ENCODE measurements around the gene WNK2.
A peak's percentile ranks its signal among the peaks of the same experiment; 100 is the strongest.

WNK2 gene

DNA sequence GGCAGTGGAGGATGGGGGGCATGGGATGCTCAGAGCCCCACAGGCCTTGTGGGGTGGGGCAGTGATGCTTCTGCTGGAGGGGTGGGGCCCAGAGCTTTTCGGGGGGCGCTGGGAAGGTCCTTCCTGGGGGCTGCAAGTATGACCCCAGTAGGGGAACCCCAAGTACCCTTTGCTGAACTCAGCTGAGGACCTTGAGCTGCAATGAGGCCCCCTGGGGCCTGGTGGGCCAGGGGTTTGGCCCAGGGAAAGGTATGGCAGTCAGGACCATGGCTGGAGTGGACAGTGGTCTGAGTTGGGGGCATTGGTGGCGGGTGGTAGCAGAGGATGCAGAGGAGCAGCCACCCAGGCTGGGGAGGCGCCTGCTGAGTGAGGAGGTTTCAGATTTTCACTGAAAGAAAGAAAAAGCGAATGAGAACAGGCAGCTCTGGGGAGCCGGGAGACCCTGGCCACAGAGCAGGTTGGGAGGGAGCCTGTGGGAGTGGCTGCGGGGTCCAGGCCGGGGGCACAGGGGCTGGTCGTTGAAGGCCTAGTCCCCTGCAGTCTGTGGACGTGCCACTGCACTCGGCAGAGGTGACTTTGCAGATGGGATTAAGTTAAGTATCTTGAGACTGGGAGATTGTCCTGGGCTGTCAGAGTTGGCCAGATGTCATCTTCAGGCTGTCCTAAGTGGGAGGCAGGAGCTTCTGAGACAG is 19.2 kb downstream of the WNK2 start:
- DNase-seq = no peak

DNA sequence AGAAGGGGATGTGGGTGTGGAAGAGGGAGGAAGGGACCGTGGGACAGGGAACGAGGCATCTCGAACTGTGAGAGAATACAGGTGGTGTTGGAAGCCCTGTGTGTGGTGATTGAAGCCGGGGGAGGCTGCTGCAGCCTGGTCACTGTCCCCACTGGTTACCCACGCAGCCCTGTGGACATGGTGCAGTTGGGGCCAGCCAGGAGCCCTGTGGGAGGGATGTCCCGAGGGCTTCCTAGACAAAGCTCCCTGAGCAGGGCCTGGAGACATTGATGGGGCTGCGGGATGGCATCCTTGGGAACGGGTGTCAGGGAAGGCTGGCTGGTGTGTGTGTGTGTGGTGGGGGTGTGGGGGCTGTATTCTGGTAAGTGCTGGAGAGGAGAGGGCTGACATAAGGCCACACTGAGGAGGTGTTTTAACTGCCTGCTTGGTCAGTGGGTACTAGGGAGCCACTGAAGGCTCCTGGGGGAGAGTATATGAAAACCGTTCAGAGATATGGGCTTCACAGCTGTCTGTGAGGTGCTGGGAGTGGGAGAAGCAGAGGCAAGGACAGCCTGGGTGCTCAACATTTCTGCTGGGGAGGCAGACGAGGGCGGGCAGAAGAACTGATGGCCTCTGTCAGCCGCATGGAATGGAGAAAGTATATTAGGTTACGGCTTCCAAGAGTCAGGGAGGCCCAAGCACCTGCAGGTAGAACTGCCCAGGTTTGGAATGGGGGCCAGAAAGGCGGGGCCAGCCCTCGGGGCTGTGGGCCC is 20.0 kb downstream of the WNK2 start:
- DNase-seq = no peak

DNA sequence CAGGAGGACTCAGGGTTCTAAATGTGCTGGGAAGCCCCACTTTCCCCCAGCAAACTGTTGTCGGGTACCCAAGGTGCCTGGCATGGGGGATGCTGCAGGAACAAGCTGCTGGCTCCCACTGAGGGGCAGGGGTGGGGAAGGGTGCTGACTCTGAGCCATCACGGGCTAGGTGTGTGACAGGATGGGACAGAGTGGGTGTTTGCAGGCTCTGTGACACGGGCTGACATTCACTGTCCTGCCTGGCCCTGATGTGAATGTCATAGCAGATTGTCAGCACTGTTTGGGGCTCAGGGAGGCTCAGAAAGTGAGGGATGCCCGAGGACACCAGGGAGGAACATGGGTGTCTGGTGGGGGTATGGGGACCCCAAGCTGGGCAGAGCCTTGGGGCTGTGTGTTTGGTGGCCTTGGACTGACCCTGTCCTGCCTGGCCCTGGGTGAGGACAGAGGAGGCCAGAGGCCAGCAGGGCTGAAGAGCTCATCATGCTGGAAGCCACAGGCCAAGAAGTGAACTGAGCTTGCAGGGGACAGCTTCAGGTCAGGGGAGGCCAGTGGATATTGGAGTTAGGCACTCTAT is 20.6 kb downstream of the WNK2 start:
- no peak for DNase-seq

DNA sequence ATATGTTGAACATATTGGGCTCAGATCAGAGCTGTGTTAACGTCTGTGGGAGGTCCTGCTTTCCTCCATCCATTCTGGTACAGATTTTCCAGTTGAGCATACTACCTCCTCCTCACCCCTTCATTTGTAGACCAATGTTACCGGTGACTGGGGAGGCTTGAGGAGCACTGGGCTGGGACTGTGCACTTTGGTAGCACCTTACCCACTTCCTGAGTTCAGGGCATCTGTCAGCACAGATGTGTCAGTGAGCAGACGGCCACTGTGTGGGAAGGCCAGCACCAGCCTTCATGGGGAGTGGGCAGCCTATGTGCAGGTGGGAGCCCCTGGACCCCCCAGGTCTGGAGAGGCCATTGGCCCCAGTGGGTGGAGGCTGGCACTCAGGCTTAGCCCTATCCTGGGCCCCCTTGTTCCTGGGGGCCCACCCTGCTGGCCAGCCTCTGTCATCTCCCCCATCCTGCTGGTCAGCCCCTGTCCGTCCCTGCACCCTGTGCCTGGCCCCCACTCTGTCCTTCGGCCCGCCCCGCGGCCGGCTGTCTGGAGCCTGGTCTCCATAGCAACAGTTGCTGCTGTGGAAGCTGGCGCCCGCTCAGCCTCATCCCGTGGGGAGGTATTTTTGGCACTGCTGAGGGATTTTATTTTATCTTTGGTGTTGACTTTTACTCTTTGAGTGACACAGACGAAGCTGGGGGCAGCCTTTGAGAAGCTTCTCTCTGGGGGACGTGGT is 21.3 kb downstream of the WNK2 start:
- DNase-seq = no peak

DNA sequence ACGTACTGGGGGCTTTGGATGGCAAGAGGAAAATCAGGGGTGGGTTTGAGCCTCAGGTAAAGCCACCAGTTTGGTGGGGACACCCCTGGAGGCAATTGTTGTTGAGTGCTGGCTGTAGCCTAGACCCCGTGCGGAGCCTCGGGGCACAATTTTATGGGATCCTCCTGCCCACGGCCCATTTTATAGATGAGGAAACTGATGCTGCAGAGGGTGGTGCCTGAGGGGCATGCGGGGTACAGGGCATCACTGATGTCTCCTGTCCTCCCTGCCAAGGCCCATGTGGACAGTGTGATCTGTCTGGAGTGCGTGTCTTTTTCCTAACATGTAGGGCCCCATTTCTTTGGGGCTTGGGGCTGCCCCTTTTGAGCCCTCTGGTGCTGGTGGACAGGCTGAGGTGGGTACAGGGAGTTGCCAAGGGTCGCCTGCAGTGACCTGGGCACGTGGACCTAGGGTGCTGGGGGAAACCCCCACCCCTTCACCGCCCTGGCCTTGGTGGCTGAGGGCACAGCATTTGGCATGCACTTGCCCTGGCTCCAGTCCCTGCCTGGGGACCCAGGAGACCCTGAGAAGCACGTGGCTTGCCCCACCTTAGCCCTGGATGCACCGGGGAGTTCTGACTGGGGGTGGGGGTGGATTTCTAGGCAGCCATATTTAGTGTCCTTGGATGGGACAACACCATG is 22.1 kb downstream of the WNK2 start:
- no peak for DNase-seq

DNA sequence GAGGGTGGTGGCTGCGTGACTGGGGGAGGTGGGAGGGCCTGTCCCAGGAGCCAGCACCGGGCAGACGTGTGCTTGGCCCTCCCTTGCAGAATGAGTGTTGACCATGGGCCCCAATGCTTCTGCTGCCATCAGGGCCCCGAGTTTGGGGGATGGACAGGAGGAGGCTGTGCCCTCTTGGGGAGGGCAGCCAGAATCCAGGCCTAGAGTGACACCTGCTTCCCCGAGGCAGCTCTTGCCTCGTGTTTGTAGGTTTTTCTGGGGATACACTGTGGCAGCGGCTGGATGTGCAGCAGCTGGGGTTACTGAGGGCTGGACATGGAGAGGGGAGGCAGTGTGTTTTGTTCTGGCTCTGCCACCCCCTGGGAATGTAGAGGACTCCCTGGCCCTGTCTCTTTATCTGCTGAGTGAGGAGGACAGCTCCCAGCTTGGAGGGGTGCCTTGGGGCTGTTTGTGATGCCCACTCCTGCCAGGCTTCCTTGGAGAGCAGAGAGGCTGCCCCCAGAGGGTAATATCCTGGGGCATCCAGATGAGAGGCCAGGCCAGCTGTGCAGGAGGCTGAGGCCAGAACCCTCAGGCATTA is 22.7 kb downstream of the WNK2 start:
- DNase-seq = no peak

DNA sequence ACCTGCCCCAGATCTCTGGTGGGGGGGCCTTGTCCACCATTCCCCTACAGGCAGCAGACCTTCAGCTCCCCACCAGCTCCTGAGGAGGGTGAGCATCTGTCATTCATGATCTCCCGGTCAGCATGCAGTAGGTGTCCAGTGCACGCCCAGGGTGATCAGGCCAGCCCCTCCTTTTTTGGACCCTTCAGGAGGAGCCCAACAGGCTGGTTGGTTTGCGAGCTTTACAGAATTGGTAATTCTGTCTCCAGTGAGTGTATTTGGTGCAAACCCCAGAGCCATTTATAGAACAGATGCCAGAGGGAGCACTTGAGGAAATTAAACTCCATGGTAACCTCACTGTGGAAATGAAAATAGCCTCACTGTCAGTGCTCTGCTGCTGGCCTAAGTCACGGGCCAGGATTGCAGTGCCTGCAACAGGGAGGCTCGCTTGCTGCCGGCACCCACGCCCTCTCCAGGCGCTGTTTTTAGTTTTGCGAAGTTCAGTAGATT is 23.4 kb downstream of the WNK2 start:
- peak; percentile 41 for DNase-seq

DNA sequence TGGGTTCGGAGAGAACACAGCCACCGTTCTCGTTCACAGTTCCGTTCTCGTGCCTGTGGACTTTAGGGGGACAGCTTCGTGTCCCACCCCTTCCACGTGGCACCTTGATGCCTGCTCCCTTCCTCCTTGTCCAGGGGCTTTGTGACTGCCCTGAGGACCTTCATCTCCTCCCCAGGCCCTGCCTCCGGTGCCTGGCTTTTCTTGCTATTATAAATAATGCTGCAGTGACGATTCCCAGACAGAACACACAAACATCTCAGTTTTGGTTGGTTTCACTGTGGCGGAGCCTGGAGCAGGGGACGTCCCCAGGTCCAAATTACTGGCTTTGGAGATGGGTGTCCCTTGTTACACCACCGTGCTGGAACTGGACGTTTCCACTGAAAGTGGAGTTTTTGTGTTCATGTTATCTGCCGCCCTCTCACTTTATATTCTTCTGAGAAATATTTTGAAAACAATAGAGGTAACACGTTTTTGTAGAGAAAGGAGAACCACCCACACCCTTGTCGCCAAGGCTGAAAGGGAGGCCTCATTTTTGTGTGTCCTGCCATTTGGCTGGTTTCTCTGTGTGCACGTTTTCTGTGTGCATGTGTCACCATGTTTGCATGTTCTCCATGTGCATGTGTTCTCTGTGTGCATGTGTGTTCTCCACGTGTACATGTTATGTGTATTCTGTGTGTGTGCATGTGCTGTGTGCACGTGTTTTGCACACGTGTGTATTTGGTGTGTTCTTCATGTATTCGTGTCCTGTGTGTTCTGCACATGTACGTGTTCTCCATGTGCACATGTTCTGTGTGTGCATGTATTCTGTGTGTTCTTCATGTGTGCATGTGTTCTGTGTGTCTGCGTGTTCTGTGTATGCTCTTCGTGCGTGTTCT is 24.2 kb downstream of the WNK2 start:
- DNase-seq = no peak

DNA sequence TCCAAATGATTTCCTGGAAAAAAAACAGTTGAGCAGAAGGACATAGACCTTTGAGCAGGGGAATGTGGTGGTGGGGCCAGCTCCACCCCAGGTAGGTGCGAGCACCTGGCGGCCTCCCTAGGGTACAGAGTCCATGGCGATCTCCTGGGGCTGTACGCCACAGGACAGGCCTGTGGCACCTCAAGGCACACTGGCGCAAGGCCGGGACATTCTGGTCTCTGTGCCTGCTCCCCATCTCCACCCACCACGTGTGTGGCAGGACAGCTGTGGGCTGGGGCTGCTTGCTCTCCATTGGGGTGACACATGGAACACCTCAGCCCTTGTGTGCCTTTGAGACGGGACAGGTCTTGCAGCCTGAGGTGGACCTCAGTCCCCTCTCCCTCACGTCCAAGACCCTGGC is 25.2 kb downstream of the WNK2 start:
- DNase-seq = no peak

DNA sequence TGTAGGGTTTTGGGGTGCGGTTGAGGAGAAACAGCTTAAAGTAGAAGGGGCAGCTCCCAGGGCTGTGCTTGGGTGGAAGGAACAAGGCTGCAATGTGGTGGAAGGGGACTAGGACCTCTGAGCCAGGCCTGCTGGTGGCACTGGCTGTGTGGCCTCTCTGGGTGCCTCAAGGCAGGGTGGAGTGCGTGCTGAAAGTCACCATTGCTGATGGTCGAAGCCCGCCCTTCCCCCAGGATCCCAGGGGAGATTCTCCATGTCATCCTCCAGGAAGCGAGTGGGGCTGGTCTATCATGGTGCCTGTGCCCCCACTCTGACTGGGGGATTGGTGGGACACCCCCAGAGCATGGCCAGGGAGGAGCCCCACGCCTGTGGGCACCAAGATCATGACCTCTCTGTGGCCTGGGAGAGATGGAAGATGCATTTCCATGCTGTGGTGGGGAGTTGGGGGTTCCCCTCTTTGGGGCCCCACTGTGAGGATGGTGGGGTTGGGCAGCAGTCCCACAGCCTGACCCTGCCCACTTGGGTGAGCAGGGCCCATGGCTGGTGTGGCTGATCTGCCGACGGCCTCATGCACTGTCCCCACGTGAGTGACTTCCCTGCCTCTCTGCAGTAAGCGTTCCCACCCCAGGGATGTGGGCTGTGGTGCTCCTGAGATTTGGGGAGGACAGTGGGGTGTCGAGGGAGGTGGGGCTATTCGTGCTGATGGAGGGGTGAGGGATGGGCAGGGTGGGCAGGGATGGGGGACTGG is 25.8 kb downstream of the WNK2 start:
- DNase-seq = no peak

DNA sequence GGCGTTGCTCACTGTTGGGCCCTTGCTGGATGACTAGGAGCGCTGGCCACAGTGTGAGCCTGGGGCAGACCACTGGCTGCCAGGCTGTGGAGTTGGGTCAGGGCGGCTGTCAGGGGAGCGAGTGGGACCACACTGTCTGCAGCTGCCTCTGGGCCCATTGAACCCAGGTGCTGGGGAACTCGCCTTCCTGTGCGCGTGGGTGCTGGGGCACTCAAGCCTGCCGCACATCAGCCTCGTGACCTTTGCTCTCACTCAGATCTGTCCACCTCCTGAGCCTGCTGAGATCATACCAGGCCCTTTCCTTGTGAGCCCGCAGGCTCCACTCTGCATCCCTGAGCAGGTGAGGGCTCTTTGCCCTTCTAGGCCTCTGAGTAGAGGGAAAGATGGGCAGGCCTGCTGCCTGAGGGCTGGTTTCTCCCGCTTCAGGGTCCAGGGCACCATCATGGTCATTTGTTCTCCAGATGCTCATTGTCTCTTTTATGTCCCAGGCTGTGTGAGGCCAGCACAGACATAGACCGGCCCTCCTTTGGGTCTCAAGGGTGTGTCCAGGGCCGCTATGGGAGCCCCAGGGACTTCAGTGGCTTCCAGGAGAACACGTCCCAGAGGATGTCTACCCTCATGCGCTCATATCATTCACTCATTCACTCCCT is 26.5 kb downstream of the WNK2 start:
- no peak for DNase-seq

DNA sequence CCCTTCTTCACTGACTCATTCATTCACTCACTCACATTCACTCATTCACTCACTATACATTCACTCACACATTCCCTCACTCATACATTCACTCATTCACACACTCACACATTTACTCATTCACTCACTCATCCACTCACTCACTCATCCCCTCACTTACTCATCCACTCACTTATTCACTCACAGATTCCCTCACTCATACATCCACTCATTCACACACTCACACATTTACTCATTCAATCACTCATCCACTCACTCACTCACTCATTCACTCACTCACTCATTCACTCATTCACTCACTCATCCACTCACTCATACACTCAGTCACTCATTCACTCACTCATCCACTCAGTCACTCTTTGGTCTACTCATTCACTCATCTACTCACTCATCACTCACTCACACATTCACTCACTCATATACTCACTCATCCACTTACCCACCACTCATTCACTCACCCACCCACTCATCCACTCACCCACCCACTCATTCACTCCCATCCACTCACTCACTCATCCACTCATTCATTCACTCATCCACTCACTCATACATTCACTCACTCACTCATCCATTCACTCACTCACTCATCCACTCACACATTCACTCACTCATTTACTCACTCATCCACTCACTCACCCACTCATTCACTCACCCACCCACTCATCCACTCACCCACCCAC is 27.2 kb downstream of the WNK2 start:
- DNase-seq = no peak

DNA sequence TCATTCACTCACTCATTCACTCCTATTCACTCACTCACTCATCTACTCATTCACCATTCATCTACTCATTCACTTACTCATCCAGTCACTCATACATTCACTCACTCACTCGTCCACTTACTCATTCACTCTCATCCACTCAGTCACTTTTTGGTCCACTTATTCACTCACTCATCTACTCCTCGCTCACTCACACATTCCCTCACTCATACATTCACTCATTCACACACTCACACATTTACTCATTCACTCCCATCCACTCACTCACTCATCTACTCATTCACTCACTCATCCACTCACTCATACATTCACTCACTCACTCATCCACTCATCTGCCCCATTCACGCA is 27.7 kb downstream of the WNK2 start:
- DNase-seq = no peak

DNA sequence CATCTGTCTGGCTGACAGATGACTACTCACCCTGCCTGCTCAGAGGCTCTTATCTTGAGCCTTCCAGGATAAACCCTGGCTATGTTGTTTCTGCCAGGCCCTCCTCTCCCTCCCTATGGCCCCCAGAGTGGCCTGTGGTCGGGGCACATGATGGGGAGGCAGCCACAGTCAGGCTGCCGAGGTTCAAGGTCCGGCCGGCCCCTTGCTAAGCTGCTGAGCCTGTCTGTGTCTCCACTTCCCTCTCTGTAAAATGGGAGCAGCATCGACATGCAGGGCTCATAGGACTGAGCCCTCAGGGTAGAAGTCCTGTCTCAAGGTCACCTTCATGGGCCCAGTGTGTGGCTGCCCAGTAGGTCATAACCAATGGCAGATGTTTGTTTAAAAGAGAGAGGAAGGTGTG is 28.5 kb downstream of the WNK2 start:
- no peak for DNase-seq

DNA sequence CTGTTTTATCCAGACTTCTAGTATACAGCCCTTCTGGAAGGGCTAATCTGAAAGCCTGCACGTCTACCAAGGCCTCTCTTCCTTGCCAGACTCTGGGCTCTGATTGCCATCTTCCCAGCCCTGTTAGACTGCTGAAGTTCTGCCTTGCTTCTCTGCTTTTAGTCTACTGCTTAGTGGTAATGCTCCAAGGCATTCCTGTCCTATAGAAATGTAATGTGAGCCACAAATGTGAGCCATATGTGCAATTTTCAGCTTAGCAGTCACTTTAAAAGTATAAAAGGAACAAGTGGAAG is 32.1 kb downstream of the WNK2 start:
- DNase-seq = no peak

DNA sequence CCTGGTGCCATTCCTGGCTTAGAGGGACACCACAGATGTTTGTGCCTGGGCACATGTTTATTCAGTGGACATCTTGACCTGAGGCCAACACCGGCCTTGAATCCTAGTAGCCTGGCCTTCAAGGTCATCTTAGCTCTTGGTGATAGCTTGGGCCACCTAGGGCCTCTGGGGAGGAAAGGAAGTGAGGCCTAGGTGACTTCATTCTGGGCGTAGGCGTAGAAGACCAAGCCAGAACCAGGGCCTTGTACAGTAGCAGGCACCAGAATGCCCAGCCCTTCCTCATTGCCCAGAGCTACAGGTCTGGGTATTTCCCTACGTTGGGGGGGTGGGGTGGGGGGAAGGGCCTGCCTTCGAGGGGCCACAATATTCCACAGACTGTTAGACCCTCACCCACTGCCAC is 33.8 kb downstream of the WNK2 start:
- DNase-seq = no peak

DNA sequence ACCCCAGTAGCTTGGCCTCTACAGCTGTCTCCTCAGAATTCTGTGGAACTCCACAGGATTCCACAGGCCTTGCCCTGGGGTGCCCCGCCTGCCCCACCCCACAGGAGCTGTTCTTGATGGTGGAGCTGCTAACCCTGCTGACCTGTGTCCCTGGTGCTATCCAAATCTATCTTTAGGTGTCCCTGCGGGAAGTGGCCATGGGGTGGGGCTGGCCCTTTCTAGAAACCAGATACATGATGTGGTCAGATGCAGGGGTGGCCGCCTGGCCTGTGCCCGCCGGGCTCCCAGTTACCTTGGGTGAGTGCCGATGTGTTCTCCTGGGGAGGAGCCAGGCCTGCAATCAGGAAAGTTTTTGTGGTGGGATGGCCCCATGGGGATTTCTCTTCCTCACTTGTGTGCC is 34.2 kb downstream of the WNK2 start:
- no peak for DNase-seq

DNA sequence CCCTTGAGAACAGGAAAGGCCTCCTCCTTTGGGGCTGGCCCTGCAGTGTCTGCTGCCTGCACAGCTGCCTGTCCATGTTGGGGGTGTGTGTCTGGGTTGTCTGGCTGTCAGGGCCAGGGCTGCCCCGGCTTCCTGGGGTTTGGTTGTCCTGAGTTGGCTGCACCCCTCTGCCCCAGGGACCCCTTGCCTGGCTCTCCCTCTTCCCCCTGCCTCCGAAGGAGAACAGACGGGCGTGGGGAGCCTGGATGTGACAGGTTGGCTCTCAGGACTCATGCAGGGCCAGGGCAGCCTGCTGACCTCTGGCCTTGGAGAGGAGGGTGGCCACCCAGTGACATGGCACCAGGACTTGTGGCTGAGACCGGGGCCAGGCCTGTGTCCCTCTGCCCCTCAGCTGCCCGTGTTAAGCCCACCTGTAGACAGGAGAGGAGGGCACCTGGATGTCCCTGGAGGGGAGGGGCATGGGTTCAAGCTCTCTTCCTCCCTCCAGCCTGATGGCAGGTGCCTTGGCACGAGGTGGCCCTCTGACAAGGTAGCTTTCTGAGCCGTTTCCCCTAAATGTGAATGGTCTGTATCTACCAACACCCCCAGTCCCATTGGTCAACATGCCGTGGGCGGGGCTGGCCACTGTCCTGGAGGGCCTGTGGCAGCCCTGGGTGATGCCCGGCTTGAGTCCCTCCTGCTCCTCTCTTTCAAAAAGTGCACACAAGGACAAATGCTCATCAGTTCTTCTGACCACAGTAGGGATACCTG is 34.9 kb downstream of the WNK2 start:
- no peak for DNase-seq

DNA sequence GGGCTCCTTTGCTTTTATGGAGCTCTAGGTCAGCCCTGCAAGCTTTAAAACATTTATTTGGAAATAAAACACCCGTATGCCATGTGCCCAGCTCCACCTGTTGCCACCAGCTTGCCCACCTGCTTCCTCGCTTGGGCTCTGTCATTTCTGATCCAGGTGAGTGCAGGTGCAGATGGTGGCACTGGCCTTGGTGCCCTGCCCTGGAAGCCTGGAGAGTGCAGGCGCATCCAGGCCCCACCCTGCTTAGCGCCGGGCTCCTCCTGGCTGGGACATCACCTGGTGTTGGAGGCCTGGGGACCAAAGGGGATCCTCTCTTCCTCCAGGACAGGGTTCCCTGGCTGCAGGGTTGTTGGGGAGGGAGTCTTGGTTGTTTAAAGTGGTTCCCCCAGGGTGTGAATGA is 35.8 kb downstream of the WNK2 start:
- no peak for DNase-seq

Data from MV-4-11 (cell line).